ENCODE data around the gene SND1.

DNA sequence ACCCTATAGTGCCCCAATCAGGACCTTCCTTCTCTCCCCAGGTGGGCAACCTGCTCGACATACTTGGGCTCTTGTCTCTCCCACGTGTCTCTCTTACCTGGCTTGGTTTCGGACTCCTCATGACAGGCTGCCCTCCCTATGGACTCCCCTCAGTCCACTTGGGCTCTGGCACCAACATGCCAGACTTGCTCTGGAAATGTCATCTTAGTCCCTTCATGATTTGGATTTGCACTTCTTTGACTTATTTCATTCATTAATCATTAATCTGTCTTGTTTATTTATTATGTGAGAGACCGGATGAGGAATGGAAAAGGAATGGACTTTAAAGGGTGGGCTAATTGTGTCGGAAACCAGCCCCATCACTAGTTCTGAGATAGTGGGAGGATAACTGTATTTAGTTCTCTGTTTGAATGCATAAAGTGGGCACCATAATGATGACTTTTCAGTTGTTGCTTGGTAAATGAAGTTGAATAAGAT is 108.0 kb downstream of the SND1 start:
- TF ChIP-seq, protein P1, sequence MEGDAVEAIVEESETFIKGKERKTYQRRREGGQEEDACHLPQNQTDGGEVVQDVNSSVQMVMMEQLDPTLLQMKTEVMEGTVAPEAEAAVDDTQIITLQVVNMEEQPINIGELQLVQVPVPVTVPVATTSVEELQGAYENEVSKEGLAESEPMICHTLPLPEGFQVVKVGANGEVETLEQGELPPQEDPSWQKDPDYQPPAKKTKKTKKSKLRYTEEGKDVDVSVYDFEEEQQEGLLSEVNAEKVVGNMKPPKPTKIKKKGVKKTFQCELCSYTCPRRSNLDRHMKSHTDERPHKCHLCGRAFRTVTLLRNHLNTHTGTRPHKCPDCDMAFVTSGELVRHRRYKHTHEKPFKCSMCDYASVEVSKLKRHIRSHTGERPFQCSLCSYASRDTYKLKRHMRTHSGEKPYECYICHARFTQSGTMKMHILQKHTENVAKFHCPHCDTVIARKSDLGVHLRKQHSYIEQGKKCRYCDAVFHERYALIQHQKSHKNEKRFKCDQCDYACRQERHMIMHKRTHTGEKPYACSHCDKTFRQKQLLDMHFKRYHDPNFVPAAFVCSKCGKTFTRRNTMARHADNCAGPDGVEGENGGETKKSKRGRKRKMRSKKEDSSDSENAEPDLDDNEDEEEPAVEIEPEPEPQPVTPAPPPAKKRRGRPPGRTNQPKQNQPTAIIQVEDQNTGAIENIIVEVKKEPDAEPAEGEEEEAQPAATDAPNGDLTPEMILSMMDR (IDR thresholded peaks at IDR 0.05): no peak
- no peak for TF ChIP-seq EZH2 (IDR thresholded peaks at IDR 0.05; ENCODE audit: borderline replicate concordance, insufficient read depth, low read depth, low read length, poor library complexity, severe bottlenecking)

Data from B cell (primary cell).